ENCODE data around the gene NTRK3.
"Not testable (repeated sequence)": the region's sequence is repeated elsewhere in the genome, so short reads cannot be mapped to it uniquely, and the experiment has no call there.

The NTRK3 gene

GRCh38 chr15:88089731-88090130 lies 166.8 kb downstream of the NTRK3 start:
- ATAC-seq (replicated peaks) (no peak), DNase-seq (no peak)
- Mint-ChIP-seq H3K36me3 (no peaks in the 10 kb centered on the region), H3K4me3 (no peak overlapping the region), H3K27ac (no peak overlapping the region), H3K9me3 (peaks cover 0 to 1% of the 10 kb centered on the region in 2 donors), H3K27me3 (no peaks in the 10 kb centered on the region), H3K4me1 (no peaks in the 10 kb centered on the region)

GRCh38 chr15:88089024-88089620 lies 167.4 kb downstream of the NTRK3 start:
- Mint-ChIP-seq H3K27me3 (peaks cover 0 to 3% of the 10 kb centered on the region in 2 donors), H3K9me3 (peaks cover 0 to 1% of the 10 kb centered on the region in 2 donors), H3K27ac (no peak overlapping the region), H3K36me3 (no peaks in the 10 kb centered on the region), H3K4me1 (no peaks in the 10 kb centered on the region), H3K4me3 (no peak overlapping the region)
- ATAC-seq (replicated peaks) (no peak), DNase-seq (no peak)

GRCh38 chr15:88083811-88084760 lies 172.5 kb downstream of the NTRK3 start:
- no peak for ATAC-seq (replicated peaks)
- H3K27me3 Mint-ChIP-seq = peaks cover 0 to 3% of the 10 kb centered on the region in 2 donors
- no peak for DNase-seq

GRCh38 chr15:88080616-88081015 lies 175.9 kb downstream of the NTRK3 start:
- DNase-seq (no peak), ATAC-seq (replicated peaks) (no peak)
- Mint-ChIP-seq H3K4me3 (no peak overlapping the region), H3K27me3 (peaks cover 0 to 3% of the 10 kb centered on the region in 2 donors), H3K36me3 (no peaks in the 10 kb centered on the region), H3K9me3 (peaks cover 0 to 1% of the 10 kb centered on the region in 2 donors), H3K4me1 (no peaks in the 10 kb centered on the region), H3K27ac (no peak overlapping the region)

More at GRCh38 chr15:88083811-88084760, 172.5 kb downstream of the NTRK3 start:
- H3K27ac Mint-ChIP-seq = no peak overlapping the region
- no peaks in the 10 kb centered on the region for H3K36me3 Mint-ChIP-seq
- H3K4me3 Mint-ChIP-seq = no peak overlapping the region
- H3K9me3 Mint-ChIP-seq = peaks cover 0 to 1% of the 10 kb centered on the region in 2 donors
- no peaks in the 10 kb centered on the region for H3K4me1 Mint-ChIP-seq

GRCh38 chr15:88077296-88078020 lies 179.1 kb downstream of the NTRK3 start:
- no peak overlapping the region for H3K4me3 Mint-ChIP-seq
- no peaks in the 10 kb centered on the region for H3K27me3 Mint-ChIP-seq
- DNase-seq (no peak), ATAC-seq (replicated peaks) (no peak)
- H3K9me3 Mint-ChIP-seq = peaks cover 0 to 3% of the 10 kb centered on the region in 2 donors
- H3K36me3 Mint-ChIP-seq = no peaks in the 10 kb centered on the region
- no peaks in the 10 kb centered on the region for H3K4me1 Mint-ChIP-seq
- no peak overlapping the region for H3K27ac Mint-ChIP-seq

- ATAC-seq (replicated peaks) = no peak
- no peaks in the 10 kb centered on the region for H3K27me3 Mint-ChIP-seq
- peaks cover 0 to 2% of the 10 kb centered on the region in 2 donors for H3K9me3 Mint-ChIP-seq
- no peaks in the 10 kb centered on the region for H3K36me3 Mint-ChIP-seq
- no peak overlapping the region for H3K4me3 Mint-ChIP-seq
- DNase-seq = no peak
- no peak overlapping the region for H3K27ac Mint-ChIP-seq
- no peaks in the 10 kb centered on the region for H3K4me1 Mint-ChIP-seq
These were observed 180.2 kb downstream of the NTRK3 start for GRCh38 chr15:88076328-88076727.

- Mint-ChIP-seq H3K27ac (no peak overlapping the region), H3K9me3 (peaks cover 0 to 2% of the 10 kb centered on the region in 2 donors), H3K4me1 (no peaks in the 10 kb centered on the region), H3K27me3 (no peaks in the 10 kb centered on the region), H3K4me3 (no peak overlapping the region), H3K36me3 (no peaks in the 10 kb centered on the region)
- ATAC-seq (replicated peaks) (no peak), DNase-seq (no peak)
These were observed 181.4 kb downstream of the NTRK3 start for GRCh38 chr15:88075102-88075501.

- Mint-ChIP-seq H3K4me3 (no peak overlapping the region), H3K27ac (no peak overlapping the region), H3K9me3 (peaks cover 0 to 2% of the 10 kb centered on the region in 2 donors), H3K27me3 (no peaks in the 10 kb centered on the region), H3K36me3 (no peaks in the 10 kb centered on the region), H3K4me1 (no peaks in the 10 kb centered on the region)
- no peak for DNase-seq
- ATAC-seq (replicated peaks) = no peak
These were observed 182.2 kb downstream of the NTRK3 start for GRCh38 chr15:88074386-88074785.

GRCh38 chr15:88073391-88073691 lies 183.2 kb downstream of the NTRK3 start:
- H3K9me3 Mint-ChIP-seq = peaks cover 0 to 2% of the 10 kb centered on the region in 2 donors
- no peaks in the 10 kb centered on the region for H3K4me1 Mint-ChIP-seq
- no peak overlapping the region for H3K27ac Mint-ChIP-seq
- DNase-seq (no peak), ATAC-seq (replicated peaks) (no peak)
- no peaks in the 10 kb centered on the region for H3K27me3 Mint-ChIP-seq
- H3K4me3 Mint-ChIP-seq = no peak overlapping the region
- H3K36me3 Mint-ChIP-seq = no peaks in the 10 kb centered on the region

GRCh38 chr15:88072598-88073390 lies 183.7 kb downstream of the NTRK3 start:
- DNase-seq = no peak
- H3K36me3 Mint-ChIP-seq = no peaks in the 10 kb centered on the region
- H3K27ac Mint-ChIP-seq = no peak overlapping the region
- H3K4me1 Mint-ChIP-seq = no peaks in the 10 kb centered on the region
- no peak overlapping the region for H3K4me3 Mint-ChIP-seq
- no peak for ATAC-seq (replicated peaks)
- H3K9me3 Mint-ChIP-seq = peaks cover 0 to 2% of the 10 kb centered on the region in 2 donors
- H3K27me3 Mint-ChIP-seq = no peaks in the 10 kb centered on the region

GRCh38 chr15:88072133-88072532 lies 184.4 kb downstream of the NTRK3 start:
- not testable (repeated sequence) for H3K27me3 Mint-ChIP-seq

GRCh38 chr15:88071141-88071540 lies 185.4 kb downstream of the NTRK3 start:
- Mint-ChIP-seq H3K4me3 (no peak overlapping the region), H3K36me3 (no peaks in the 10 kb centered on the region), H3K27me3 (no peaks in the 10 kb centered on the region), H3K9me3 (peaks cover 0 to 7% of the 10 kb centered on the region in 2 donors), H3K4me1 (no peaks in the 10 kb centered on the region), H3K27ac (no peak overlapping the region)
- DNase-seq (no peak), ATAC-seq (replicated peaks) (no peak)

More at GRCh38 chr15:88072133-88072532, 184.4 kb downstream of the NTRK3 start:
- H3K4me3 Mint-ChIP-seq; H3K9me3 Mint-ChIP-seq; H3K36me3 Mint-ChIP-seq; H3K27ac Mint-ChIP-seq; DNase-seq; ATAC-seq (replicated peaks); H3K4me1 Mint-ChIP-seq: not testable (repeated sequence)

- H3K27me3 Mint-ChIP-seq = no peaks in the 10 kb centered on the region
- DNase-seq = no peak
- H3K27ac Mint-ChIP-seq = no peak overlapping the region
- no peaks in the 10 kb centered on the region for H3K36me3 Mint-ChIP-seq
- no peak overlapping the region for H3K4me3 Mint-ChIP-seq
- H3K4me1 Mint-ChIP-seq = no peaks in the 10 kb centered on the region
- peaks cover 0 to 6% of the 10 kb centered on the region in 2 donors for H3K9me3 Mint-ChIP-seq
- no peak for ATAC-seq (replicated peaks)
These were observed 187.0 kb downstream of the NTRK3 start for GRCh38 chr15:88069561-88069960.

GRCh38 chr15:88067331-88067685 lies 189.2 kb downstream of the NTRK3 start:
- Mint-ChIP-seq H3K27me3 (no peaks in the 10 kb centered on the region), H3K4me3 (no peak overlapping the region), H3K36me3 (no peaks in the 10 kb centered on the region), H3K27ac (no peak overlapping the region), H3K9me3 (peaks cover 0 to 9% of the 10 kb centered on the region in 2 donors), H3K4me1 (no peaks in the 10 kb centered on the region)
- no peak for DNase-seq
- ATAC-seq (replicated peaks) = no peak

Measured in stimulated activated naive B cell treated with anti-CD40 and anti-IgM and Interleukin-4, amounts not matched to agents 10 μg/mL and 1 μg/mL and 100 μg/mL, for 72 hours (primary cell).